GM18519 (cell line): Measurements from ENCODE around the gene ZNF821.
"Not testable (repeated sequence)": the region's sequence is repeated elsewhere in the genome, so short reads cannot be mapped to it uniquely, and the experiment has no call there.

ENCODE experiments used
- ATAC-seq: cut with Tn5 transposase; IDR thresholded peaks from one replicate; pipeline ENCODE4 v1.9.1; 2021; ENCODE audit warnings: mild to moderate bottlenecking, moderate library complexity; ENCODE audit not compliant: unreplicated experiment, low FRiP score

ZNF821 gene

DNA sequence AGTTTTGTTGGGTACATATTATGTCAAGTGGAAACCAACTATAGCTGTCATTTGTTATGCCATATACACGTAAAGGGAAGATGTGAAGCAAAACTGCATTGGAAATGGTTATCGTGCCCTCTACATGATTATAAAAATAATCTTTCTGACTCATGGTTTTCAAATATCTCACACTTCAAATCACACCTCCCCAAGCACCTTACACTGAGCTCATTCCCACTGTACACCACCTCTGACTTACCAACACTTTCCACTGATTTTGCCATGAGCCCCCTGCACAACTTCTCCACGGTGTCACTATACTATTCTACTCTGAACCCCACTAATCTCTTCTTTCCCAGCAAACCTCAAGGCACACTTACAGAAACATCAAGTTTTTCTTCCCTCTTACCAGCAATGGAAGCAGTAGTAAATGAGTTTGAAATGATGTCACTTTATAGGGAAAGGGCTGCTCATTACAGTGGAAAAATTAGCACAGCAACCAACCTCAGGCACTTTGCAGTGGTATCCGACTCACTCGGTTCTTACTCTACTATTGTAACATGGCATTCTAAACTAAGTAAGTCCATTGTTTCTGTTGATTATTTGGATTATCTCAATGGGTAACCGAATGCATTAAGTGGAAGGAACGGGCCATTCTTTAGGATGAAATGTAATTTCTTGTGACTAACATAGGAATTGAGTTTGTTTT is 18.7 kb downstream of the ZNF821 start:
- no peak for ATAC-seq

- ATAC-seq: no peak
Observed at GRCh38 chr16:71863995-71864394, 20.0 kb downstream of the ZNF821 start.

DNA sequence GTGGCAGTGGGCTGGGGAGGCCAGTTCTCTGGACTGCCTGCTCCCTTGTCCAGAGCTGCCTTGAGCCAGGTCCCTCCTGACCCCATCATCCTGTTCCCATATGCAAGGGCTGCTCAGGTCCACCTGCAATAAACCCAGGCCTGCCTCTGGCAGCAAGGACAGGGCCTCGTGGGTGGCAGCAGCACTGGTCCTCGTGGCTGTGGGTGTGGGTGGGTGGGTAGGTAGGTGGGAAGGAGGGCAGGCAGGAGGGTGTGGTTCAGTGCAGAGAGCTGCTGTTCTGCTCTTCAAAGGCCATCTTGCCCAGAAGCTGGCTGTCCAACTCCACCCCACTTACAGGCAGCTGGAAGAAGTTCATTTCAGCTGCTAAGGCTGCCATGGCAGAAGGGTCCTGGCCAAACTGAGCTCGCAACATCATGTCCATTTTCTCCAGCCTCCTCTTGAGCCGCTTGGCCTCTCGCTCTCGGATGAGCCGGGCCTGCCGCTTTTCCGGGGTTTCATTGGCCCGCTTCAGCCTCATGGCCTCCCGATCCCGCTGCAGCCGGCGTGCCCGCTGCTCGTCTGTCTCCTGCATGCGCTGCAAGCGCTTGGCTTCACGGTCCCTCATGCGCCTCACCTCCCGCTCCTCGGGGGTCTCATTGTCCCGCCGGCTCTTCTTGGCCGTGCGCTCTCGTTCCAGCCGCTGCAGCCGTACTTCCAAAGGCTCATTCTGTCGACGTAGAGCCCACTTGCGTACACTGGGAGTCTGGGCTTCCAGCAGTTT is 24.0 kb downstream of the ZNF821 start:
- ATAC-seq: no peak

DNA sequence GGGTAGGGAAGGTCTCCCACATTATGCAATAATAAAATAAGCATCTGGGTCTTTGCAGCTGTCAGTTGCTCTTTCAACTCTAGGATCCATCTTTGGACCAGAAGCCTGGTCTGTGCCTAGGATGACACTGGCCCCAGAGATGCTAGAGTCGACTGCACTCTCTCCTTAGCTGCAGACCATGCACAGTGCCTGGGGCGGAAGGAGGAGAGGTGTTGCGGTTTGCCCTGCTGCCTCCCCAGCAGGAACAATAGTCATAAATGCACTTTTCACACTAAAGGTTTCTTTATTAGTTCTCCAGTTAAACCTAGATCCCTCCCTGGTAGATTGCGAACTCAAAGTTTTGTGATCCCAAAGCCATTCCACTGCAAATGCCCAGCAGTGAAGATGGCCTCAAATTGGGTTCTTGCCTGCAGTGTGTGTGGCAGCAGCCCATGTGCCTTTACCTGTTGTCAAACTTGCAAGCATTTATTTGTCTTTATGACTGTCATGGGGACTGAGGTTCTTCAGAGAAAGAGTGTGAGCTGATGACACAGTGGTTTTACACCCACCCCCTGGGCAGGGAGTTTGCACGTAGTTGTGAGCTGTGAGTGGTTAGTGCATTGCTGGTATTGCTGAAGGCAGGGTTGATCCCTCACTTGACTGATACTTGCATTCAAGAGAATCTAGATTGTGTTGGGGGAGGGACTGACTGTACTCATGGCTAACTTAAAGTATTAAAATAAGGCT is 27.9 kb downstream of the ZNF821 start:
- ATAC-seq: no peak

DNA sequence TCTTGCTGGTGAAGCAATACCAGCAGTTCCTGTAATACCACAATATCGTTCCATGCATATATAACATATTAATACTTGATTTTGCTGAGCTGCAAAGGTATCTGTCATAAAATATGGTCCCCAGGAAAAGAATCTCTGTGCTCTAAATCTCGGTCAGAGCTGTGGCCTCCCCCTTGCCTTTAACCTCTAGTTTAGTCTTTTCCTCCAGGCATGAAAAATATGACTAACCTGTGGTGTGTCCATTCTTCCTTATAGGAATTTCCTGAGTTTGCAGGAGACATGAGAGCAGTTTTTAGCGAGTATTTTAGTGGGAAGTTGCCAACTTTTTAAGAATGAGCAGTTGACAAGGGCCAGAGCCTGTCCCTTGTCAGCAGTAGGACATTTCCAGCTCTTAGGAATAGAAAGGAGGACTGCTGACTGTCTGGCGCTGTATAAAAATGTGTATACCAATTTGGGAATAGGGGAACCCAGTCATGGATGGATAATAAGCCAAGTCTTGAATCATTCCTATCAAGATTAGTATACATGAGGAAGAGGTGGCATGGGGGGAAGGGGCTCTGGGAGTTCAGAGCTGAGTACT is 29.5 kb downstream of the ZNF821 start:
- ATAC-seq: no peak

DNA sequence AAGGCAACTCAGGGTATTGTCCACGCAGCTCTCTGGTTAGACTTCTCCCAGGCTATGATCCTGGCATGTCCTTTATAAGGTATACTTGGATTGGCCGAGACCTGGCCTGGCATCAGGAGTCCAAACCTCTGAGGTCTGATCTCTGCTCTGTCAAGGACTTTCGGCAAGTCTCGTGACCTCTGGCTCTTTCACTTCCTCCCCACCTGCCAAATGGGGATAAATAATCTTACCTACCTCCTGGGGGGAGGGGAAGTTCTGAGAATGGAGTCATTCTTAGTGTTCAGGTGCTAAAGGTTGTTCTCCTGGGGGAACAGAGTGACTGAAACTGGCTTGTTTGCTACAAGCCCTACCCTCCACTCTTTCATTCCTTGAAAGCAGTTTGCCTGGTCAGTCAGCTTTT is 30.6 kb downstream of the ZNF821 start:
- ATAC-seq: no peak

- no peak for ATAC-seq
Observed at GRCh38 chr16:71852561-71852960, 31.4 kb downstream of the ZNF821 start.

DNA sequence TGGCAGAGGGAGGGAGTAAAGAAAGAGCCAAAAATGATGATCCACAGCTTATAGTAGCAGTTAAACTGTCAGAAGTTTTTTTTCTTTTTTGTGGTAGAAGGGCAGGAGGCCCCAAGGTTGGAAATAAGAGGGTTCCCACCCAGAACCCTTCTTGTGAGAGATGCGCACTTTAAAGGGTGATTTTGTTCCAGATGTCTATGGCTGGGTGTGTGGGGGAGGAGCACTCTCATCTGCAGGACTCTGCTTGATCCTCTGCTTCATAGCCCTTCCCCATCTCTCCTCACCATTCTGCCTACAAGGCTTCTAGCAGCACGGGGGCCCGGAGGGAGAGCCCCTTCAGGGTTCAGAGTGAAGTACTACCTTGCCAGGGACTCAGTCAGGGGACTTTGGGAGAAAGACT is 31.8 kb downstream of the ZNF821 start:
- ATAC-seq: no peak

- ATAC-seq: no peak
Observed at GRCh38 chr16:71851746-71852145, 32.2 kb downstream of the ZNF821 start.

DNA sequence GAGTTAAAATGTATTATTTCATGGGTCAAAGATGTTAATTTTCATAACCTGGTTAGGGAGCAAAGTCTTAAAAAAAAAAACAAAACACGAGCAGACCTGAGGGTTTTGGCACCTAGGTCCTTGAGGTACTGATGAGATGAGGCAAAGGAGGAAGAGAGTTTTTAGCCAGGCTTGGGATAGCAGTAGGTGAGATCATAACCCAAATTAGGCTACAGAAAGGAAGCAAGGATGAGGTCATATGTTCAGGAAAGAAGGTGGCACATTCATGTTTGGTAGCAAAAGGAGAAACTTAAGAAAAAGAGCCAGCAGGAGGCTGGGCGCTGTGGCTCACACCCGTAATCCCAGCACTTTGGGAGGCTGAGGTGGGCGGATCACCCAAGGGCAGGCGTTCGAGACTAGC is 35.4 kb downstream of the ZNF821 start:
- no peak for ATAC-seq

- no peak for ATAC-seq
Observed at GRCh38 chr16:71847096-71847495, 36.9 kb downstream of the ZNF821 start.

- ATAC-seq: peak; percentile 3
Observed at GRCh38 chr16:71846431-71846830, 37.6 kb downstream of the ZNF821 start.

DNA sequence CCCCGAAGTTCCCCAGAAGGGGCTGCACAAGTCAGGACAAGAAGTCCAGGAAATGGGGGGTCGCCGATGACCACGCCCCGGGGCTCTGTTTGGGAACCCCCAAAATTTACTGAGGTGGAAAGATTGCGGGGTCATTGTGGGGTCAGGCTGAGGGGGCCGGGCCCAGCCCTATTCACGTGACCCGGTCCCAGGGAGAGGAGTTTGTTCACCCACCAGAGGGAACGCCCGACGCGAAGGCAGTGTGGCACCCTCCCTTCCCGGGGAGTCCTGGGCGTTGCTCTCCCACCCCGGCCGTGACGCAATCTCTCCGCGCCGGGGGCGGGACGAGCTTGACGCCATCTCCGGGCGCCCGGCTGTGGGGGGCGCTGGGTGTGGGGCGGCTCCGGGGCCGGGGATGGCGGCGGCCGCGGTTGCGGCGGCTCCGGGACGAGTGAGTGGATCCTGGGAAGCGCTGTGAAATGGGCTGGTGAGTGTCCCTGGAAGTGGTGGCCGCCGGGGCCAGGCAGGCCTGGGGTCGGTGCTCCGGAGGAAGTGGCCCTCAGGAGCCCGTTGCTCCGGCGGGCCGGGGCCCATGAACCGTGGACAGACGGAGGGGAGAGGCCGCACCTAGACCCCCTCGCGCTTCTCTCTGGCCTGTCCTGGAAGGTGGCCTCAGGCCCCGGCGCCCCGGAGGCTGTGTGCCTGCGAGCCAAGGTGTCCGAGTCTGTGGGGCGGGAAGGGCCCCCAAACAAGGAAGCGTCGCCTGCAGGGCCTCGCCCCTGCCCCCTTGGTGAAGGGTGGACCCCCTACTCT is 38.1 kb downstream of the ZNF821 start, which contains the start of gene ATXN1L:
TSS of gene ATXN1L (plus strand) at position 338 of the 792 bp plus-strand sequence. CDS start 3,765 bp downstream, outside the sequence.
- ATAC-seq: peak; percentile 45

DNA sequence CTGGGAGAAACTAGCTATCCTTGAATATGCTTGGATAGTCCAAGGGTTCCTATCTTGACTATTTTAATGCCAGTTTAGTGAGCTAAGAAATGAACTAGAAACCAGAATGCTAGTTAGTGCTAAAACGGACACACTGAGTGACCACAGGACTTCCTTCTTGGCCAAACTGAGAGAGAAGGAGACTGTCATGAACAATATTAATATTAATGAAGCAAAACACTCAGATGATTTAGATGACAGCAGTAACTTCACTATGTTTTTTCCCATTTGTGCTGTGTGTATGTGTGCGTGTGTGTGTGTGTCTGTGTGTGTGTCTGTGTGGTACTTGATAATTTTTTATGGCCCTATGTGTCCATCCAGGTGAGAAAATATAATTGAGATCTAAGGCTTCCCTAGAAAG is 40.4 kb downstream of the ZNF821 start:
- ATAC-seq: no peak

DNA sequence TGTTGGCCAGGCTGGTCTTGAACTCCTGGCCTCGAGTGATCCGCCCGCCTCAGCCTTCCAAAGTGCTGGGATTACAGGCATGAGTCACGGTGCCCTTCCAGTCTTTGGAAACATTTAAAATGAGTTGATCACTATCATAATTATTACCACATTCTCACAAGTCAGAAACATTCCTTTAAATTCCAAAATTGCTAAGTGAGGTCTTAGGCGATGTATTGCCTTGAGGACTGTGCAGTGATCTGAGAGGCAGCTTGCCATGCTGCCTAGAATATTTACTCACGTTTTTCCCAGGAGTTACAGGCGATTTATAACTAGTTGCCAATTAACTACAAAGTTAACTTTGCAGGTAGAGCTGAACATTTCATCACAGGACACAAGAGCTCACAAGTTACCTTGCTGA is 43.9 kb downstream of the ZNF821 start:
- no peak for ATAC-seq

GRCh38 chr16:71837150-71837549 is 46.8 kb downstream of the ZNF821 start:
- ATAC-seq: no peak

- ATAC-seq: no peak
Observed at GRCh38 chr16:71834291-71834690, 49.7 kb downstream of the ZNF821 start.

DNA sequence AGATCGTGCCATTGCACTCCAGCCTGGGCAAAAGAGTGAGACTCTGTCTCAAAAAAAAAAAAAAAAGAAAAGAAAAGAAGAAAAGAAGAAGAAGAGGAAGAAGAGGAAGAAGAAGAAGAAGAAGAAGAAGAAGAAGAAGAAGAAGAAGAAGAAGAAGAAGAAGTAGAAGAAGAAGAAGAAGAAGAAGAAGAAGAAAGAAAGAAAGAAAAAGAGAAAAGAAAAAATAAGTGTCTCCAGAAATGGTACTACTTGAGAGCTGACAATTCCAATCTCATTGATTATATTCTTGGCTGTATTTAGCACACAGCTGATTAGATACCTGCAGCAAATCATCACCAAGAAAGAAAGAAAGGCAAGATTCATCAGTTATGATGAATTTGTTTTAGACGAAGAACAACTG is 51.9 kb downstream of the ZNF821 start:
- not testable (repeated sequence) for ATAC-seq

DNA sequence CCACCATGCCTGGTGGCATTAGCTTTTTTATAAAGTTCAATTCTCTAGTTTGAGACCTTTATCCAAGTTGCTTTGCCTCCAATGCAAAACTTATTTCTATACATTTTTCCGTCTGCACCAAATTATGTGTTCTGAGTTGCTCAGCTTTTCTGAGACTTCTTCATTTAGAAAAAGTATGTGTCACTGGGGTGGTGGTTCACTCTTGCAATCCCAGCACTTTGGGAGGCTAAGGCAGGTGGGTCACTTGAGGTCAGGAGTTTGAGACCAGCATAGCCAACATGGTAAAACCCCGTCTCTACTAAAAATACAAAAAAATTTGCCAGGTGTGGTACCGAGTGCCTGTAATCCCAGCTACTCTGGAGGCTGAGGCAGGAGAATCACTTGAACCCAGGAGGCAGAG is 52.3 kb downstream of the ZNF821 start:
- ATAC-seq: not testable (repeated sequence)

DNA sequence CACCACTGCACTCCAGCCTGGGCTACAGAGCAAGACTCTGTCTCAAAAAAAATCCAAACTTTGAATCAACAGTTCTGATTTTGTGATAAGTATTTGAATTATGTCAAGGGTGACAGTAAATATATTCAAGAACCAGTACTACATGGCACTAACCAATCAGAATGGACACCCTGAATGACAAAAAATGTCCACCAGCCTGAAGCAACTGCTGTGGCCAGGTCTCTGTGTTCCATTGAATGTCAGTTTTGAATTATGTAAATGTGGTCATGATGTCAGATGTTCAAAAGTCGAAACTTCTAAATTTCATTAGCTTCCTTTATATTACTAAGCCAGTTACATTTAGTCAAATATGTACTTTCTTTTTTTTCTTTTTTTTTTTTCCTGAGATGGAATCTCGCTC is 53.6 kb downstream of the ZNF821 start:
- no peak for ATAC-seq
